Hematopoietic multipotent progenitor cell (in vitro differentiated cells): ENCODE results near the gene CDHR4. TPM values are rescaled to one million over a fixed set of nuclear protein-coding genes. Genes with fewer than 3 reads are reported as not detected.
A peak's percentile ranks its signal among the peaks of the same experiment; 100 is the strongest.
"Not testable (repeated sequence)": the region's sequence is repeated elsewhere in the genome, so short reads cannot be mapped to it uniquely, and the experiment has no call there.

Experiments used
- DNase-seq, 3 donors: peaks; one replicate each; pipeline ENCODE4 v3.0.0-alpha.2; 2011 to 2015; ENCODE audit warnings: low read depth in 2 of 3, low spot score in 2 of 3
- total RNA-seq: library from RNA; depleted of rRNA; stranded (reverse); fragments of >200 nt; gene quantifications from one replicate; pipeline ENCODE4 v1.2.3, GENCODE V29; 2012

Gene CDHR4
- total RNA-seq, 1 donor, result 0.27 TPM

DNA sequence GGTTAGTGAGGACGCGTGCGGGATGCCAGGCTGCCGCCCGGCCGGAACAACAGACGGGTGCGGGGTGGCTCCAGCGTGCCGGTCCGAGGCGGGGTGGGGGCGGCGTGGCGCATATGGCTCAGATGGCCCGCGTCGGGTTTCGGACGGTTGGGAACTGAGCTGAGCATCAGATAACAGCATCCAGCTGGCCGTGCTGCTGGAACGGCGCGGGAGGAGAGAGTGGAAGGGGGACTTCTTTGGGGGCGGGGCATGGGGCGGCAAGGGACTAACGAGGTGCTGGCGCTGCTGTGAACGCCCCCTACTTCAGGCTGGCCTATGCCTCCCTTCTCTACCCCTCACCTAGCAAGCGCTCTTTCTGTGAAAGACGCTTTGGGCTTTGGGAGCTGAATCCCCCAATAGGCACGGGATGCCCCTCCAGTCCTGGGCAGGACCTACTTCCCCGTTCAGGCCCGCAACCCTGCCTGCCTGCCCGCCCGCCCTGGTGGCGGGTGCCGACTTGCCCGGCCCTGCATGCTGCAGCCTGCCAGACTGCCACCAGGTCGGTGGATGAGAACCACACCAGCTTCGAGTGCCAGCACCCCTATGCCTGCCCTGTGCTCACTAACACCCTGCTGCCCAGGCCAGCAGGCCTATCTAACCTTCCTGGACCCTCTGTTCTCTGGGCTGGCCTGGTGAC is 3.9 kb upstream of the CDHR4 start:
- peak in 2 of 3 donors; percentile 59 to 78 for DNase-seq

- peak; percentile 74 to 93 (median 86) for DNase-seq
Measured at GRCh38 chr3:49802719-49803464, 3.2 kb upstream of the CDHR4 start, which contains the start of gene INKA1. INKA1 (plus strand) TSS chr3:49803261; CDS start chr3:49803393, 132 bp downstream.

DNA sequence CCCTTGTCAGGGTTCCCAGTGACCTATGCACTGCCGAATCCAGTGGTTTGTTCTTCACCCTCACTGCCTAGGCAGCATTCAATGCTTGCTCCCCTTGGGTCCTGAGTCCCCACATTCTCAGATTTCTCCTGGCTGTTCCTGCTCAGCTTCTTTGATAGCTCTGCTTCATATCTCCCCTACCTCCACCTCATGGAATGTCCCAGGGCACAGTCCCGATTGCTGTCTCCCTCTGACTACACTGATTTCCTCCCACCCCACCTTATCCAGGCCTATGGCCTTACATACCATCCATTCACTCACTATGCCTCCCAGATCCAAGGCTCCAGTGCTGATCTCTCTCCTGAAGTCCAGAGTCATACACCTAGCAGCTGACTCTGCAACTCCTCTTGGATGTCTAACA is 1.5 kb upstream of the CDHR4 start:
- DNase-seq, result no peak

- DNase-seq, result no peak
Measured at GRCh38 chr3:49799105-49799504, 568 bp downstream of the CDHR4 start.

DNA sequence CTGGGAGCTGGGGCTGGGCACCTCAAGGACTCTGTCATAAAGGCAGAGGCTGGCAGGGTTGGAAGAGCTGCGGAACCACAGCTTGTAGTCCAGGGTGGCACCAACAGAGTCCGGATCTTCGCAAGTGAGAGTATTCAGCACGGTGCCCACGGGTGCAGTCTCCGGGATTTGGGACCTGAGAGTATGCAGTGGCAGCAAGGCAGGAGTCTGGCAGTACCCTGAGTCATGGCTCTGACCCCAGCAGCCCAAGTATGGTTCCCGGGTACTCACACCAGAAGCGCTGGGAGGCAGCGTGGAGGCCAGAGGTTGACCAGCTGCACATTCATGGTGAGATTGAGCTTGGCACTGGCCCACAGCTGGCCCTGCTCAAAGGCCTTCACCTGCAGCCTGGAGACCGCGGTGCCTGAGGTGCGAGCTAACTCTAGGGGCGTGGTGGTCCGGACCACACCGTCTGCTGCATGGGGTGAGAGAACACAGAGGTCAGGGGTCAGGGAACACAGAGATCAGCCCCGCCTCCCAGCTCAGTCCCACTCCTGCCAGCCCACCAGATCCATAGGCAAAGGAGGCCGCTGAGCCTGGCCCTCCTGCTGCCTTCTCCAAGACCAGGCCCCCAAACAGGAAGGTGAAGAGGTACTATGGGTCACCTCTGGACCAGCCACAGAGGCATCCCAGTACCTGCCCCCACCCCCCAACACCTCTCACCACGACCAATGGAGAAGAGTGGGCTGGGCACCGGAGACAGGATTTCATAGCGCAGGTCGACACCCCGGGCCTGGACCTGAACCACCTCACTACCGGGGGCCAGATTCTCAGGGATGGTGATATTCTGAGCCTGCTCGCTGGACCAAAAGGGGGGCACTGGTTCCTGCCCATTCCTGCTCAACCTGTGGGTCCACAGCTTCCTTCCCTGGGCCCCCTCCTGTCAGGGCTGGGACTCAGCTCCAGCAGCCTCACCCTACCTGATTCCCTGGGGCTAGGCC is 4.5 kb downstream of the CDHR4 start:
- DNase-seq, result no peak

DNA sequence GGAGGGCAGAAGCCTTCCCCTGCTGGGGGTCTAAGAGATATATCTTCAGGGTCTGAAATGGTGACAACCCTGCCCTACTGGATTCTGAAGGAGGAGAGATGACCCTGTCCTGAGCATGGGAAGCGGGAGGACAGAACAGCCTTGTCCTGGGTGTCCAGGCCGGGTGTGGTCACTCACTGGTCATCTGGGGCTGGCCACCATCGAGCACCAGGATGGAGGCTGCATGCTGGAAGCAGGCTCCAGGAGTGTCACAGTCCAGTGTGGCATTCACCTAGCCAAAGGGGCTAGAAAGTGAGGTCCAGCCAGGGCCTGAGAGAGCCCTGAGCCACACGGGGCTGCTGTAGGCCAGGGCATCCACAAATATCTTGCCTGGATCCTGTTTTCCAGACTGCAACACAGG is 5.2 kb downstream of the CDHR4 start:
- DNase-seq, result no peak

GRCh38 chr3:49793486-49794085 is 6.1 kb downstream of the CDHR4 start:
- no peak for DNase-seq

GRCh38 chr3:49792371-49793150 is 7.1 kb downstream of the CDHR4 start:
- DNase-seq, result no peak

DNA sequence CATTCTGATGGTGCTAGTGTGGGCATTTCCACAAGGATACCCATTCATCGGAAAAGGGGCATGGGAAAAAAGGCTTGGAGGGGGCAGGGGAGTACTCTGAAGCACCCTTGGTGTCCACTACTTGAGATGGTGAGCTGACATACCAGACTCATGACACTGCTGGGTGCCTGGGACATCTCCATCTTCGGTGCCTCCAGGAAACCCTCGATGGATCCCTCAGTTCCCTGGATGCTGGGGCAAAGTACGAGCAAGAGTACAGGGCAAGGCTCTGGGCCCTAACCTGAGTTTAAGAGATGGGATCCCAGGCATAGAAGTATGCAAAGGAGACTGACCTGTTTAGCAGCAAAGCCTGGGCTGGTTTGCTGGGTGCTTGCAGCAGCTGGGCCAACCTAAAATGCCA is 8.1 kb downstream of the CDHR4 start:
- no peak for DNase-seq

- DNase-seq, result no peak
Measured at GRCh38 chr3:49790626-49791411, 8.9 kb downstream of the CDHR4 start.

GRCh38 chr3:49788056-49788455 is 11.6 kb downstream of the CDHR4 start:
- DNase-seq, result no peak

DNA sequence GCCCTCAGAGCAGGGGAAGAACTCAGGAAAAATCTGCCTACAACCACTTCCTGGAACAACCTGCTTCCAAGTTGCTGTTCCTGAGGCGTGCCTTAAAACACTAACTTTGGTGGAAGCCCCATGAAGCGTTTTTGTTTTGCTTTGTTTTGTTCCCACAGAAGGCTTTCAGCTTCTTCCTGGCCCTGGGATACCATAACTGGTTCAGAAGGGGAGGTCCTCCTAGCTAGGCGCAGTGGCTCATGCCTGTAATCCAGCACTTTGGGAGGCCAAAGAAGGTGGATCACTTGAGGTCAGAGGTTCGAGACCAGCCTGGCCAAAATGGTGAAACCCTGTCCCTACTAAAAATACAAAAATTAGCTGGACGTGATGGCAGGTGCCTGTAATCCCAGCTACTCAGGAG is 12.1 kb downstream of the CDHR4 start:
- no peak for DNase-seq

GRCh38 chr3:49787182-49787464 is 12.6 kb downstream of the CDHR4 start:
- DNase-seq, result no peak

DNA sequence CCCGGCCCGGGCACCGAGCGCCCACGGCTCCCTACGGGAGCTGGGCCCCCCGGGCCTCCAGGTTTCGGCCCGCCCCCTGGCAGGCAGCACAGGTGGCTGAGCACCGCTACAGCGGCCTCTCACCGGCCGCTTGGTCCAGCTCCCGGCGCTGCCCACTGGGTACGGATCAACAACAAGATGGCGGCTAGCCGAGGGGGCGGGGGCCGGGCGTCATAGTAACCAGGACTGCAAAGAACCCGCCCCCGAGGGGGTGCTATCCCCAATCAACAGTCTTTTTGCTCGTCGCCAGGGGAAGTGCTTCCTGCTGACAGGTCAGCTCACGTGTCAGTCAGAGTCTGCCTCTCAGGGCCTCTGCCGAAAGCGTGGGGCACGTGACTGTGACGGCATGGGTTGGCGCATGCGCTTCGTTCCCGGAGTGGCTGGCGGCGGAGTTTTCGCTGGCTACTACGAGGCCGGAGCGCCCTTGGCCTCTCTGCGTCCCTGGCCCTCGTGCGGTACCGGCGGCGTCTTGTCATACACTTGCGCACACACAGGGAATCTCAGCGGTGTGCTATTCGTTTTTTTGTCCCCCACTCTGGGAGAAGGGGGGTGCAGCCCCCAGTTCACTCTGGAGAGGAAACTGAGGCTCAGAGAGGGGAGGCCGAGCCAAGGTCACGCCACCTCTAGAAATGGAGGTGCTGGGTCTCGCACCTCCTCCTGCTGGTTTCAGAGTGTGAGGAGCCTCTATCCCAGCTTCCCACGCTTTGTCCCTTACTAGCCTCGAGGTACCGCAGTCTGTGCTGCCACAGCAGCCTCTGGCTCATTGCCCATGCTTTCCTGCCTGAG is 13.1 kb downstream of the CDHR4 start, which contains the start of gene IP6K1:
Gene IP6K1 (minus strand): TSS at position 186 of the 825 bp plus-strand sequence. CDS start 38,502 bp downstream, outside the sequence.
- DNase-seq, result peak; percentile 92 to 100 (median 100)

DNA sequence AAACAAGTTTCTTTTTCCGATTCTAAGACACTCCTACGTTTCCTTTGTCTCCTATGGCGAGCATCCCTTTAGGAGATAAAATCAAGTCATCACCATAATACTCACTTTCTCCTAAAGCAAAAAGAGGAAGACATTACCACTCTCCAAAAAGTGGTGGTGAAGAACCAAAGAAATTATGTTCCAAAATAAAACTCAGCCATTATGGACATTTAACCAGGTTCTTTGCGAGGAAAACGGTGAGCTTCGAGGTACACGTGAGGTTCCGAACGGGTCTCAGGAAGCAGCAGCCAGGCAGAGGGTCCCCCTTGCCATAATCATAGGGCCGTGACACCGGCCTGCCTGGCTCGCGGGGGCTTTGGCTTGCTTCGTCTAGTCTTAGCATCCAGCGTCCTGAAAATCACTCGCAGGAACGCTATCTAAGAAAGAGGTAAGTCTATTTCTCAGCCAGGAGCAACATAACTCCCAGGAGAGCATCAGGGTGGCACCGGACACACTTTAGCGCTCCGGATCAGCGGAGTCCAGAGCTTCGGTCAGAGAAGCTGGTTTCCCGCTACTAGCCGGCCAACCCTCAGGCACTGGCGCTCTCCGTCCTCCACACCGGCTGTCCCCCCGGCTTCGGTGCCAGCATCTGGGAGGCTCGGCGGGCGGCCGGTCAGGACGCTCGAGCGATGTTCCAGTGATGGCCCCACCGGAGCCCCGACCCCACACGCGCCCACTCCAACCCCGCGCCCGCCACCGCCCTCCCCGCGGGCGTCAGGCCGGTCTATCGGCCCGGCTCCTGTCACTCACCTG is 13.9 kb downstream of the CDHR4 start:
- DNase-seq, result peak in 2 of 3 donors; percentile 40 to 53

DNA sequence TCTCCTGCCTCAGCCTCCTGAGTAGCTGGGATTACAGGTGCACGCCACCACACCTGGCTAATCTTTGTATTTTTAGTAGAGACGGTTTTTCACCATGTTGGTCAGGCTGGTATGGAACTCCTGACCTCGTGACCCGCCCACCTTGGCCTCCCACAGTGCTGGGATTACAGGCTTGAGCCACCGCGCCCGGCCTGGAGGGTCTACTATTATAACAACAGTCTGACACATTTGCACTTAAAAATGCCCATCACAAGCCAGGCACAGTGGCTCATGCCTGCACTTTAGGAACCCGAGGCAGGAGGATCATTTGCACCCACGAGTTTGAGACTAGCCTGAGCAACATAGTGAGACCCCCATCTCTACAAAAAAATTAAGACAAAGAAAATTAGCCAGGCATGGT is 17.4 kb downstream of the CDHR4 start:
- not testable (repeated sequence) for DNase-seq

DNA sequence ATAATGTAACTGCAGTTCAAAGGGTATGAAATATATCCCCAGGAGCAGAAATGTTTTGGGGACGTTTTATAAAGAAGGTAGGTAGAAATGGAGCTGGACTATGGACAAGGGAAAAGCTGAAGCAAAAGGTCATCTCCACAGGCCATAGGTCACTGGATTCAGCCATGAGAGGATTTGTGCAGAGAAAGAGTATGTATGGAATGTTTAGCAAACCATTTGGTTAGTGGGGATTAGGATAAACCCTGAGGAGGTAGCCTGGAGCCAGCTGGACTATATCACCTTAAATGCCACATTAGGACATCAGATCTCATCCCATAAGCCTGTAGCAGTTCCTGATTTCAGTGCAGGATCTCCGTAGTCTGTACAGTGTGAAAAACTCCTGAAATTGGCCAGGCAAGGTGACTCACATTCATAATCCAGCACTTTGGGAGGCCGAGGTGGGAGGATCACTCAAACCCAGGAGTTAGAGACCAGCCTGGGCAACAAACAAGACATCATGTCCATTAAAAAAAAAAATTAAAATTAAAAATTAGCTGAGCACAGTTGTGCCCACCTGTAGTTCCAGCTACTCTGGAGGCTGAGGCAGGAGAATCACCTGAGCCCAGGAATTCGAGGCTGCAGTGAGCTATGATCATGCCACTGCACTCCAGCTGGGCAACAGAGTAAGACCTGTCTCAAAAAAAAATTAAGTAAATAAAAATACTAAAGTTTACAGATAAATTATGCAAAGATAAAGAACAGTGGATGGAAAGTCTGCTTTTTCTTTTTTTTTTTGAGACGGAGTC is 18.1 kb downstream of the CDHR4 start:
- DNase-seq, result no peak
